H9 (cell line): ENCODE data around the gene ACBD5. TPM values are rescaled to one million over a fixed set of nuclear protein-coding genes. Genes with fewer than 3 reads are reported as not detected.
A peak's percentile ranks its signal among the peaks of the same experiment; 100 is the strongest.
"Not testable (repeated sequence)": the region's sequence is repeated elsewhere in the genome, so short reads cannot be mapped to it uniquely, and the experiment has no call there.

Source experiments
- DNase-seq: peaks from one replicate; pipeline ENCODE4 v3.0.0-alpha.2; 2017
- H2AFZ ChIP-seq: one replicate; pipeline ENCODE4 v1.6.1; 2013; ENCODE audit warnings: mild to moderate bottlenecking, low read length, control low read depth, moderate library complexity
- H2AK5ac ChIP-seq: 2 replicates; pipeline ENCODE4 v1.6.1; 2013; ENCODE audit warnings: low read length, control low read depth, mixed read lengths; ENCODE audit not compliant: insufficient read length
- H2BK120ac ChIP-seq: one replicate; pipeline ENCODE4 v1.6.1; 2013; ENCODE audit warnings: low read depth, mild to moderate bottlenecking, low read length, control low read depth, inconsistent platforms; ENCODE audit not compliant: poor library complexity, severe bottlenecking
- H2BK12ac ChIP-seq: 2 replicates; pipeline ENCODE4 v1.6.1; 2013; ENCODE audit warnings: low read length, control low read depth, mixed read lengths, low read depth; ENCODE audit not compliant: insufficient read length
- H2BK15ac ChIP-seq: 2 replicates; pipeline ENCODE4 v1.6.1; 2013; ENCODE audit warnings: low read depth, low read length, control low read depth
- H2BK20ac ChIP-seq: one replicate; pipeline ENCODE4 v1.6.1; 2013; ENCODE audit warnings: low read depth, mild to moderate bottlenecking, low read length, control low read depth, inconsistent platforms; ENCODE audit not compliant: poor library complexity, severe bottlenecking
- H2BK5ac ChIP-seq: 2 replicates; pipeline ENCODE4 v1.6.1; 2013; ENCODE audit warnings: low read length, control low read depth, mixed read lengths; ENCODE audit not compliant: insufficient read length
- H3K14ac ChIP-seq: 2 replicates; pipeline ENCODE4 v1.6.1; 2013; ENCODE audit warnings: low read length, control low read depth; ENCODE audit not compliant: insufficient read depth
- H3K18ac ChIP-seq: 2 replicates; pipeline ENCODE4 v1.6.1; 2013; ENCODE audit warnings: low read depth, mild to moderate bottlenecking, mixed read lengths, low read length, control low read depth; ENCODE audit not compliant: insufficient read length
- H3K23ac ChIP-seq: 2 replicates; pipeline ENCODE4 v1.6.1; 2013; ENCODE audit warnings: low read length, control low read depth, mixed read lengths, low read depth; ENCODE audit not compliant: insufficient read length
- H3K23me2 ChIP-seq: 2 replicates; pipeline ENCODE4 v1.6.1; 2013; ENCODE audit warnings: low read depth, mild to moderate bottlenecking, mixed read lengths, low read length, control low read depth; ENCODE audit not compliant: insufficient read length, poor library complexity, severe bottlenecking
- H3K27ac ChIP-seq: 2 replicates; pipeline ENCODE4 v1.5.1; 2013; ENCODE audit warnings: low read length, control low read depth, mixed read lengths, low read depth; ENCODE audit not compliant: insufficient read length
- H3K27me3 ChIP-seq: 2 replicates; pipeline ENCODE4 v1.6.1; 2013; ENCODE audit warnings: low read length, control low read depth, inconsistent platforms; ENCODE audit not compliant: insufficient read depth
- H3K4ac ChIP-seq: 2 replicates; pipeline ENCODE4 v1.6.1; 2013; ENCODE audit warnings: low read depth, mild to moderate bottlenecking, control low read depth, inconsistent platforms, low read length, moderate library complexity
- H3K4me1 ChIP-seq: 2 replicates; pipeline ENCODE4 v1.6.1; 2013; ENCODE audit warnings: low read length, control low read depth, inconsistent platforms; ENCODE audit not compliant: insufficient read depth
- H3K4me2 ChIP-seq: 2 replicates; pipeline ENCODE4 v1.6.1; 2013; ENCODE audit warnings: low read length, control low read depth, mixed read lengths; ENCODE audit not compliant: insufficient read length, insufficient read depth
- H3K56ac ChIP-seq: 2 replicates; pipeline ENCODE4 v1.6.1; 2013; ENCODE audit warnings: low read depth, mild to moderate bottlenecking, mixed read lengths, low read length, control low read depth; ENCODE audit not compliant: insufficient read length
- H3K79me1 ChIP-seq: 2 replicates; pipeline ENCODE4 v1.6.1; 2013; ENCODE audit warnings: low read depth, mild to moderate bottlenecking, moderate library complexity, low read length, control low read depth, inconsistent platforms; ENCODE audit not compliant: insufficient read depth, poor library complexity, severe bottlenecking
- H3K79me2 ChIP-seq: 2 replicates; pipeline ENCODE4 v1.6.1; 2013; ENCODE audit warnings: low read length, control low read depth, inconsistent platforms; ENCODE audit not compliant: insufficient read depth
- H3K9ac ChIP-seq: 2 replicates; pipeline ENCODE4 v1.6.1; 2013; ENCODE audit warnings: low read length, control low read depth, mixed read lengths; ENCODE audit not compliant: insufficient read length; ENCODE audit errors: extremely low read depth
- H3K9me3 ChIP-seq: one replicate; pipeline ENCODE4 v1.6.1; 2013; ENCODE audit warnings: low read depth, low read length, inconsistent platforms; ENCODE audit not compliant: control insufficient read depth
- H3T11ph ChIP-seq: one replicate; pipeline ENCODE4 v1.6.1; 2013; ENCODE audit warnings: mild to moderate bottlenecking, low read length, control low read depth, inconsistent platforms
- H4K20me1 ChIP-seq: one replicate; pipeline ENCODE4 v1.6.1; 2013; ENCODE audit not compliant: control insufficient read depth, insufficient read length, insufficient read depth
- H4K5ac ChIP-seq: 2 replicates; pipeline ENCODE4 v1.6.1; 2013; ENCODE audit warnings: low read depth, mild to moderate bottlenecking, mixed read lengths, low read length, control low read depth; ENCODE audit not compliant: insufficient read length
- H4K8ac ChIP-seq: replicated peaks from 2 replicates; pipeline ENCODE4 v1.6.1; 2013; ENCODE audit warnings: low read length, control low read depth, mixed read lengths, low read depth; ENCODE audit not compliant: insufficient read length
- H4K91ac ChIP-seq: 2 replicates; pipeline ENCODE4 v1.6.1; 2013; ENCODE audit warnings: low read depth, mild to moderate bottlenecking, moderate library complexity, mixed read lengths, low read length, control low read depth; ENCODE audit not compliant: insufficient read length
- H3K27ac Mint-ChIP-seq, 3 experiments: 2 replicates in 2 of 3; 3 replicates in 1 of 3; pipeline ENCODE4 v1.8.0; 2020 to 2021; ENCODE audit warnings: mixed read lengths in 3 of 3, mild to moderate bottlenecking in 1 of 3, moderate library complexity in 1 of 3
- H3K27me3 Mint-ChIP-seq: 2 replicates; pipeline ENCODE4 v1.8.0; 2021; ENCODE audit warnings: low read depth, mild to moderate bottlenecking, moderate library complexity, mixed read lengths
- H3K36me3 Mint-ChIP-seq, 3 experiments: 2 replicates in 2 of 3; 3 replicates in 1 of 3; pipeline ENCODE4 v1.8.0; 2020 to 2021; ENCODE audit warnings: low read depth in 3 of 3, mixed read lengths in 3 of 3; ENCODE audit not compliant: insufficient read depth in 1 of 3
- H3K4me1 Mint-ChIP-seq, 2 experiments: 2 replicates each; pipeline ENCODE4 v1.8.0; 2020; ENCODE audit warnings: mixed read lengths in 2 of 2
- H3K4me3 Mint-ChIP-seq, 2 experiments: 2 replicates in 1 of 2; 3 replicates in 1 of 2; pipeline ENCODE4 v1.8.0; 2020 to 2021; ENCODE audit warnings: mild to moderate bottlenecking in 2 of 2, mixed read lengths in 2 of 2, moderate library complexity in 1 of 2
- H3K9me3 Mint-ChIP-seq, 2 experiments: 2 replicates in 1 of 2; 3 replicates in 1 of 2; pipeline ENCODE4 v1.8.0; 2020; ENCODE audit warnings: mild to moderate bottlenecking in 2 of 2, mixed read lengths in 2 of 2, moderate library complexity in 1 of 2
- CTCF ChIP-seq: fragments of 200-600 bp; sonication (generic); conservative IDR thresholded peaks from 3 replicates; pipeline ENCODE4 v1.8.0; 2021; ENCODE audit warnings: antibody characterized with exemption, mild to moderate bottlenecking
- WGBS: extraction: QIAGEN DNeasy Blood & Tissue Kit; methylation state at CpG from one replicate; pipeline ENCODE4 v1.1.7; 2013; ENCODE audit warnings: missing lambda C conversion rate, low lambda C conversion rate, mixed read lengths; ENCODE audit not compliant: insufficient read length; ENCODE audit errors: extremely low coverage; 5-methylcytosine and 5-hydroxymethylcytosine counted together
- total RNA-seq: library from RNA; stranded (reverse); gene quantifications from 2 replicates; pipeline ENCODE4 v1.2.1, GENCODE V29; 2021

Gene ACBD5
- total RNA-seq, 1 experiment from 2014 or later = 14.2 TPM

GRCh38 chr10:27157150-27157549, 83.4 kb downstream of the ACBD5 start:
- TF ChIP-seq CTCF = no peak
- Histone ChIP-seq H3K14ac (no peak overlapping the region), H3K9ac (peak overlapping the region; percentile 76), H2BK12ac (no peak overlapping the region), H4K5ac (no peak overlapping the region), H4K91ac (no peak overlapping the region), H3K23ac (no peak overlapping the region), H3K18ac (no peak overlapping the region), H3K4me2 (peak overlapping the region; percentile 77), H3K9me3 (no peaks in the 10 kb centered on the region), H4K8ac (no peak overlapping the region), H2BK15ac (no peak overlapping the region), H2AK5ac (no peak overlapping the region), H3K27me3 (no peaks in the 10 kb centered on the region), H3K23me2 (peaks cover 3% of the 10 kb centered on the region), H3K4me1 (no peaks in the 10 kb centered on the region), H2BK20ac (no peak overlapping the region), H3K4ac (no peak overlapping the region), H3T11ph (no peak overlapping the region), H3K79me2 (peaks cover 30% of the 10 kb centered on the region; the same call in 1 of the 2 replicates), H2BK120ac (no peak overlapping the region), H3K27ac (no peak overlapping the region), H2BK5ac (no peak overlapping the region), H2AFZ (no peak overlapping the region), H4K20me1 (no peaks in the 10 kb centered on the region), H3K79me1 (peaks cover 6% of the 10 kb centered on the region), H3K56ac (no peak overlapping the region)
- peaks cover 14 to 21% of the 10 kb centered on the region in 2 experiments for H3K4me1 Mint-ChIP-seq
- H3K36me3 Mint-ChIP-seq = peaks cover 38 to 54% (median 50%) of the 10 kb centered on the region in 3 experiments; a peak in 6 of 7 replicates
- H3K27ac Mint-ChIP-seq = peak overlapping the region in 2 of 3 experiments; percentile 41 to 91; a peak in 5 of 7 replicates
- H3K4me3 Mint-ChIP-seq = peak overlapping the region; percentile 96 to 100
- WGBS = no CpG with 5 or more reads among the region's 2 CpGs
- peaks cover 0 to 8% of the 10 kb centered on the region in 2 experiments; a peak in 3 of 5 replicates for H3K9me3 Mint-ChIP-seq
- no peak for DNase-seq
- H3K27me3 Mint-ChIP-seq = no peaks in the 10 kb centered on the region

DNA sequence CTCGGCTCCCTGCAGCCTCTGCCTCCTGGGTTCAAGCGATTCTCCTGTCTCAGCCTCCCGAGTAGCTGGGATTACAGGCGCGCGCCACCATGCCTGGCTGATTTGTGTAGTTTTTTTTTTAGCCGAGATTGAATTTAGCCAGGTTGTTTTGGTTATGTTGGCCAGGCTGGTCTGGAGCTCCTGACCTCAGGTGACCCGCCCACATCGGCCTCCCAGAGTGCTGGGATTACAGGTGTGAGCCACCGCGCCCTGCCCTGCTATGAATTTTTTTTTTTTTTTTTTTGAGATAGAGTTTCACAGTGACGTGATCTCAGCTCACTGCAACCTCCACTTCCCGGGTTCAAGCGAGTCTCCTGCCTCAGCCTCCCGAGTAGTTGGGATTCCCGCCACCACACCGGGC, 84.0 kb downstream of the ACBD5 start:
- not testable (repeated sequence) for H2BK12ac ChIP-seq, H3K4ac ChIP-seq, H3K79me1 ChIP-seq, H3K56ac ChIP-seq, H3K23me2 ChIP-seq, H3T11ph ChIP-seq, H3K18ac ChIP-seq, H3K27me3 Mint-ChIP-seq, H3K9me3 Mint-ChIP-seq, H2BK15ac ChIP-seq, H4K20me1 ChIP-seq, H4K8ac ChIP-seq, H3K23ac ChIP-seq, H4K5ac ChIP-seq, H3K27ac ChIP-seq, H2AK5ac ChIP-seq, H2BK20ac ChIP-seq, H3K4me1 ChIP-seq, H2AFZ ChIP-seq, H3K9me3 ChIP-seq, H2BK120ac ChIP-seq, H3K27me3 ChIP-seq, H3K14ac ChIP-seq, DNase-seq, H3K9ac ChIP-seq, H2BK5ac ChIP-seq, H4K91ac ChIP-seq
- peak overlapping the region; percentile 96 to 100 for H3K4me3 Mint-ChIP-seq
- peak overlapping the region; percentile 83 for H3K4me2 ChIP-seq
- no CpG with 5 or more reads among the region's 17 CpGs for WGBS
- H3K4me1 Mint-ChIP-seq = peaks cover 15 to 23% of the 10 kb centered on the region in 2 experiments
- H3K79me2 ChIP-seq = peaks cover 30% of the 10 kb centered on the region; the same call in 1 of the 2 replicates
- H3K36me3 Mint-ChIP-seq = peaks cover 35 to 50% (median 49%) of the 10 kb centered on the region in 3 experiments; a peak in 6 of 7 replicates
- H3K27ac Mint-ChIP-seq = peak overlapping the region in 1 of 3 experiments; percentile 100; a peak in 2 of 7 replicates
